ENCODE results near the gene ZIC1. TPM values are rescaled to one million over a fixed set of nuclear protein-coding genes. Genes with fewer than 3 reads are reported as not detected.

Gene ZIC1
- total RNA-seq, 2 donors from 2014 or later, result not detected

- H3K4me3 ChIP-seq, result no peak overlapping the region
- H3K9me3 ChIP-seq, result no peaks in the 10 kb centered on the region
- TF ChIP-seq POLR2AphosphoS5 (IDR thresholded peaks at IDR 0.05), result no peak
- TF ChIP-seq POLR2A (IDR thresholded peaks at IDR 0.05), result no peak
- no peak for TF ChIP-seq CTCF (IDR thresholded peaks at IDR 0.05)
- intact Hi-C loops (cut with DNase I), result no loop called here
- no peaks in the 10 kb centered on the region for H3K36me3 ChIP-seq
- DNase-seq (ENCODE audit: low spot score), result no peak
- peaks cover 78% of the 10 kb centered on the region for H3K27me3 ChIP-seq (replicated peaks; ENCODE audit: insufficient read depth)
- 2% methylated on average over 50 of the region's 52 CpGs for WGBS
- no peaks in the 10 kb centered on the region for H3K4me1 ChIP-seq (replicated peaks)
- no peak overlapping the region for H3K27ac ChIP-seq
Measured at GRCh38 chr3:147410116-147410525, 956 bp downstream of the ZIC1 start.

DNA sequence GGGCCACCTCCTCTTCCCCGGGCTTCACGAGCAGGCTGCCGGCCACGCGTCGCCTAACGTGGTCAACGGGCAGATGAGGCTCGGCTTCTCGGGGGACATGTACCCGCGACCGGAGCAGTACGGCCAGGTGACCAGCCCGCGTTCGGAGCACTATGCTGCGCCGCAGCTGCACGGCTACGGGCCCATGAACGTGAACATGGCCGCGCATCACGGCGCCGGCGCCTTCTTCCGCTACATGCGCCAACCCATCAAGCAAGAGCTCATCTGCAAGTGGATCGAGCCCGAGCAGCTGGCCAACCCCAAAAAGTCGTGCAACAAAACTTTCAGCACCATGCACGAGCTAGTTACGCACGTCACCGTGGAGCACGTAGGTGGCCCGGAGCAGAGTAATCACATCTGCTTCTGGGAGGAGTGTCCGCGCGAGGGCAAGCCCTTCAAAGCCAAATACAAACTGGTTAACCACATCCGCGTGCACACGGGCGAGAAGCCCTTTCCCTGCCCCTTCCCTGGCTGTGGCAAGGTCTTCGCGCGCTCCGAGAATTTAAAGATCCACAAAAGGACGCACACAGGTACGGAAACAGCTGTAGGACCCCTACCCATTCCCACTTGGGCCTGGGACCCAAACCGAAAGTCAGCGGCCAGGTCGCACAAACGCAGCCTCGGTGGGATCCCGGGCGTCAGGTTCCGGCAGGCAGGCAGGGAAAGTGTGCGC lies 1.5 kb downstream of the ZIC1 start:
- no peak for DNase-seq (ENCODE audit: low spot score)
- Histone ChIP-seq H3K27ac (no peak overlapping the region), H3K4me1 (replicated peaks) (no peaks in the 10 kb centered on the region), H3K27me3 (replicated peaks; ENCODE audit: insufficient read depth) (peaks cover 75% of the 10 kb centered on the region), H3K9me3 (no peaks in the 10 kb centered on the region), H3K4me3 (no peak overlapping the region), H3K36me3 (no peaks in the 10 kb centered on the region)
- 4% methylated on average over 61 of the region's 61 CpGs for WGBS
- TF ChIP-seq CTCF (IDR thresholded peaks at IDR 0.05), result no peak
- TF ChIP-seq POLR2AphosphoS5 (IDR thresholded peaks at IDR 0.05), result no peak
- TF ChIP-seq POLR2A (IDR thresholded peaks at IDR 0.05), result no peak
- intact Hi-C loops (cut with DNase I), result no loop called here

DNA sequence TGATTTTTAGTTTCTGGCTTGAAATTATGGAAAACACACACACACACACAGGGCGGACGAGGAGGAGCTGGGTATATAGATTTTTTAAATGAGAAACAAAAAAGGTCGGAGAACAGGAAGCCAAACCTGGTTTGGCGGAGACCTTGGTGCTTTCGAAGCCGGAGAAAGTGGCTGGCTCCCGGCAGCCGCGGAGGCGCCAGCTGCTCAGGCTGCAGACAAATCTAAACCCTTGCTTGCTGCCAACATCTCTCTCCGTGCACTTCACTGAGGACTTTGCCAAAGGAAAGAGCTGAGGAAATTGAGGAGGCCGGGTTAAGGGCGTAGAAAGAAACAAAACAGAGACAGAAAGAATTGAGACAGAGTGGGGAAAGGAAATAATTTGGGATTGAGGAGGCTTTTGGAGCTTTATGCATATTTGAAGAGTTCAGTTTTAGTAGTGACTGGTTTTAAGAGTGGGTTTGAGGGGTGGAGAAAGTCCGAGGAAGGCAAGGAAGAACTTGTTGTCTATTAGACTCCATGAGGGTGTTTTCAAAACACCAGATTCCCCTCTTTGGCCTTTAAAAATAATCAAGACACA lies 2.2 kb downstream of the ZIC1 start:
- Histone ChIP-seq H3K4me1 (replicated peaks) (no peaks in the 10 kb centered on the region), H3K4me3 (no peak overlapping the region), H3K27me3 (replicated peaks; ENCODE audit: insufficient read depth) (peaks cover 71% of the 10 kb centered on the region), H3K9me3 (no peaks in the 10 kb centered on the region), H3K27ac (no peak overlapping the region), H3K36me3 (no peaks in the 10 kb centered on the region)
- TF ChIP-seq POLR2AphosphoS5 (IDR thresholded peaks at IDR 0.05), result no peak
- TF ChIP-seq CTCF (IDR thresholded peaks at IDR 0.05), result no peak
- no peak for TF ChIP-seq POLR2A (IDR thresholded peaks at IDR 0.05)
- DNase-seq (ENCODE audit: low spot score), result no peak
- WGBS, result 6% methylated on average over 14 of the region's 14 CpGs
- intact Hi-C loops (cut with DNase I), result no loop called here

- H3K4me1 ChIP-seq (replicated peaks), result no peaks in the 10 kb centered on the region
- no peak for TF ChIP-seq POLR2AphosphoS5 (IDR thresholded peaks at IDR 0.05)
- no peak for TF ChIP-seq POLR2A (IDR thresholded peaks at IDR 0.05)
- TF ChIP-seq CTCF (IDR thresholded peaks at IDR 0.05), result no peak
- intact Hi-C loops (cut with DNase I), result no loop called here
- H3K27ac ChIP-seq, result no peak overlapping the region
- no peaks in the 10 kb centered on the region for H3K9me3 ChIP-seq
- H3K4me3 ChIP-seq, result no peak overlapping the region
- peaks cover 70% of the 10 kb centered on the region for H3K27me3 ChIP-seq (replicated peaks; ENCODE audit: insufficient read depth)
- no peak for DNase-seq (ENCODE audit: low spot score)
- WGBS, result 10% methylated on average over 20 of the region's 20 CpGs
- no peaks in the 10 kb centered on the region for H3K36me3 ChIP-seq
Measured at GRCh38 chr3:147411815-147412241, 2.7 kb downstream of the ZIC1 start.
